SK-N-SH treated with all-trans-retinoic acid at 6 μM for 48 hours (cell line): ENCODE results near the gene C22orf39.

ENCODE experiments used
- ARNTL ChIP-seq: fragments of 450-650 bp; formaldehyde crosslinking; IDR thresholded peaks from 2 replicates; pipeline ENCODE4 v1.5.0; 2020; ENCODE audit warnings: low read depth, mild to moderate bottlenecking, moderate library complexity, borderline replicate concordance
- BACH2 ChIP-seq: fragments of 250-450 bp; sonication (Bioruptor Pico); IDR thresholded peaks from 2 replicates; pipeline ENCODE4 v1.9.0; 2021; ENCODE audit warnings: mild to moderate bottlenecking, borderline replicate concordance
- GLIS3 ChIP-seq: fragments of 250-450 bp; sonication (Bioruptor Pico); IDR thresholded peaks from 2 replicates; pipeline ENCODE4 v1.5.0; 2020; ENCODE audit warnings: mild to moderate bottlenecking, moderate library complexity
- PATZ1 ChIP-seq: fragments of 250-450 bp; sonication (Bioruptor Pico); IDR thresholded peaks from 2 replicates; pipeline ENCODE4 v1.8.0; 2020; ENCODE audit warnings: mild to moderate bottlenecking, moderate library complexity, borderline replicate concordance
- POU6F1 ChIP-seq: fragments of 250-450 bp; sonication (Bioruptor Pico); IDR thresholded peaks from 2 replicates; pipeline ENCODE4 v1.8.0; 2021; ENCODE audit warnings: low read depth, mild to moderate bottlenecking, moderate library complexity, borderline replicate concordance
- RARB ChIP-seq: fragments of 250-450 bp; sonication (Bioruptor Pico); IDR thresholded peaks from 2 replicates; pipeline ENCODE4 v1.8.0; 2021; ENCODE audit warnings: mild to moderate bottlenecking, moderate library complexity
- TCF4 ChIP-seq: fragments of 250-450 bp; sonication (Bioruptor Pico); IDR thresholded peaks from 2 replicates; pipeline ENCODE4 v1.8.0; 2021; ENCODE audit warnings: mild to moderate bottlenecking, moderate library complexity, borderline replicate concordance
- TOX ChIP-seq: fragments of 250-450 bp; sonication (Bioruptor Pico); IDR thresholded peaks from 2 replicates; pipeline ENCODE4 v1.8.0; 2021; ENCODE audit warnings: mild to moderate bottlenecking, moderate library complexity, borderline replicate concordance
- ZFP30 ChIP-seq: fragments of 450-650 bp; formaldehyde crosslinking; IDR thresholded peaks from 2 replicates; pipeline ENCODE4 v1.5.0; 2022; ENCODE audit warnings: mild to moderate bottlenecking, moderate library complexity
- ZNF565 ChIP-seq: fragments of 450-650 bp; formaldehyde crosslinking; conservative IDR thresholded peaks from 2 replicates; pipeline ENCODE4 v1.5.0; 2020; ENCODE audit warnings: low read depth, mild to moderate bottlenecking, moderate library complexity
- ZNF70 ChIP-seq: fragments of 450-650 bp; formaldehyde crosslinking; IDR thresholded peaks from 2 replicates; pipeline ENCODE4 v1.5.0; 2020; ENCODE audit warnings: mild to moderate bottlenecking, moderate library complexity
- ZNF8 ChIP-seq: fragments of 450-650 bp; formaldehyde crosslinking; IDR thresholded peaks from 2 replicates; pipeline ENCODE4 v1.5.0; 2020; ENCODE audit warnings: mild to moderate bottlenecking, moderate library complexity

GRCh38 chr22:19443544-19444211 lies 3.8 kb downstream of the C22orf39 start:
- TF ChIP-seq RARB: no peak
- TF ChIP-seq PATZ1: no peak
- TF ChIP-seq ARNTL (CRISPR knock-in tag): no peak
- no peak for TF ChIP-seq ZNF8 (CRISPR knock-in tag)
- no peak for TF ChIP-seq GLIS3
- no peak for TF ChIP-seq ZNF565
- no peak for TF ChIP-seq TOX (CRISPR knock-in tag)
- TF ChIP-seq POU6F1 (CRISPR knock-in tag): no peak
- TF ChIP-seq BACH2: no peak
- no peak for TF ChIP-seq ZFP30 (CRISPR knock-in tag)
- TF ChIP-seq ZNF70 (CRISPR knock-in tag): no peak
- TF ChIP-seq TCF4: no peak
